AG09319 (cell line): ENCODE measurements around the gene CCDC12.

ENCODE experiments used
- DNase-seq: peaks from one replicate; pipeline ENCODE4 v3.0.0-alpha.2; 2010; ENCODE audit warnings: low read depth; ENCODE audit errors: extremely low read depth
- CTCF ChIP-seq: IDR thresholded peaks from 2 replicates; pipeline ENCODE4 v1.5.1; 2011; ENCODE audit warnings: low read depth, mild to moderate bottlenecking, inconsistent platforms, low read length, moderate library complexity

Gene CCDC12

GRCh38 chr3:46895761-46896160 lies 80.8 kb downstream of the CCDC12 start:
- no peak for TF ChIP-seq CTCF
- DNase-seq = no peak

- DNase-seq = no peak
- TF ChIP-seq CTCF = peak; percentile 92
Observed at GRCh38 chr3:46895204-46895660, 81.3 kb downstream of the CCDC12 start.

- TF ChIP-seq CTCF = no peak
- DNase-seq = no peak
Observed at GRCh38 chr3:46894256-46894655, 82.3 kb downstream of the CCDC12 start.

GRCh38 chr3:46893763-46894162 lies 82.8 kb downstream of the CCDC12 start:
- no peak for TF ChIP-seq CTCF
- no peak for DNase-seq

- TF ChIP-seq CTCF = no peak
- no peak for DNase-seq
Observed at GRCh38 chr3:46893146-46893748, 83.3 kb downstream of the CCDC12 start.

GRCh38 chr3:46892285-46893145 lies 84.0 kb downstream of the CCDC12 start:
- peak; percentile 44 for DNase-seq
- no peak; the same call in 1 of the 2 replicates for TF ChIP-seq CTCF

- no peak for TF ChIP-seq CTCF
Observed at GRCh38 chr3:46891132-46891531, 85.4 kb downstream of the CCDC12 start.

More at GRCh38 chr3:46891132-46891531, 85.4 kb downstream of the CCDC12 start:
- DNase-seq = no peak
